Measurements from ENCODE around the gene RAP2A. TPM values are rescaled to one million over a fixed set of nuclear protein-coding genes. Genes with fewer than 3 reads are reported as not detected.

The RAP2A gene
- total RNA-seq: 10 to 100 TPM in 3 of 4 donors, 1 to 10 TPM in 1; 7.9 to 76.9 (median 24.2) TPM

GRCh38 chr13:97433727-97434396, at the start of gene RAP2A:
RAP2A (plus strand) TSS chr13:97434169; CDS start chr13:97434471, 302 bp downstream.
- TF ChIP-seq POLR2A (IDR thresholded peaks at IDR 0.05): peak; percentile 77 to 87
- TF ChIP-seq, protein P1, sequence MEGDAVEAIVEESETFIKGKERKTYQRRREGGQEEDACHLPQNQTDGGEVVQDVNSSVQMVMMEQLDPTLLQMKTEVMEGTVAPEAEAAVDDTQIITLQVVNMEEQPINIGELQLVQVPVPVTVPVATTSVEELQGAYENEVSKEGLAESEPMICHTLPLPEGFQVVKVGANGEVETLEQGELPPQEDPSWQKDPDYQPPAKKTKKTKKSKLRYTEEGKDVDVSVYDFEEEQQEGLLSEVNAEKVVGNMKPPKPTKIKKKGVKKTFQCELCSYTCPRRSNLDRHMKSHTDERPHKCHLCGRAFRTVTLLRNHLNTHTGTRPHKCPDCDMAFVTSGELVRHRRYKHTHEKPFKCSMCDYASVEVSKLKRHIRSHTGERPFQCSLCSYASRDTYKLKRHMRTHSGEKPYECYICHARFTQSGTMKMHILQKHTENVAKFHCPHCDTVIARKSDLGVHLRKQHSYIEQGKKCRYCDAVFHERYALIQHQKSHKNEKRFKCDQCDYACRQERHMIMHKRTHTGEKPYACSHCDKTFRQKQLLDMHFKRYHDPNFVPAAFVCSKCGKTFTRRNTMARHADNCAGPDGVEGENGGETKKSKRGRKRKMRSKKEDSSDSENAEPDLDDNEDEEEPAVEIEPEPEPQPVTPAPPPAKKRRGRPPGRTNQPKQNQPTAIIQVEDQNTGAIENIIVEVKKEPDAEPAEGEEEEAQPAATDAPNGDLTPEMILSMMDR (IDR thresholded peaks at IDR 0.05): no peak
- Histone ChIP-seq H3K36me3 (no peaks in the 10 kb centered on the region), H3K27me3 (no peaks in the 10 kb centered on the region), H3K4me1 (no peaks in the 10 kb centered on the region), H3K4me3 (peak within 1 kb of the TSS; percentile 99 to 100), H3K27ac (peak within 1 kb of the TSS; percentile 100), H3K9me3 (no peaks in the 10 kb centered on the region)
- peak; percentile 90 for DNase-seq
- intact Hi-C loops (cut with DNase I; ENCODE audit: low total_unique reads): no loop called here

GRCh38 chr13:97384371-97384770, 49.6 kb upstream of the RAP2A start:
- intact Hi-C loops (cut with DNase I; ENCODE audit: low total_unique reads): no loop called here
- no peak overlapping the region for H3K27ac ChIP-seq
- no peaks in the 10 kb centered on the region for H3K9me3 ChIP-seq
- no peaks in the 10 kb centered on the region for H3K4me1 ChIP-seq
- no peak for DNase-seq
- TF ChIP-seq, protein P1 (IDR thresholded peaks at IDR 0.05): no peak
- TF ChIP-seq POLR2A (IDR thresholded peaks at IDR 0.05): no peak
- no peak overlapping the region for H3K4me3 ChIP-seq
- H3K27me3 ChIP-seq: no peaks in the 10 kb centered on the region
- no peaks in the 10 kb centered on the region for H3K36me3 ChIP-seq

GRCh38 chr13:97385146-97385545, 48.8 kb upstream of the RAP2A start:
- DNase-seq: no peak

GRCh38 chr13:97385854-97386253, 48.1 kb upstream of the RAP2A start:
- Histone ChIP-seq H3K9me3 (no peaks in the 10 kb centered on the region), H3K36me3 (no peaks in the 10 kb centered on the region), H3K27ac (no peak overlapping the region), H3K4me1 (no peaks in the 10 kb centered on the region), H3K27me3 (no peaks in the 10 kb centered on the region), H3K4me3 (no peak overlapping the region)
- intact Hi-C loops (cut with DNase I; ENCODE audit: low total_unique reads): no loop called here
- DNase-seq: no peak
- no peak for TF ChIP-seq POLR2A (IDR thresholded peaks at IDR 0.05)
- TF ChIP-seq, protein P1 (IDR thresholded peaks at IDR 0.05): no peak

More at GRCh38 chr13:97385146-97385545, 48.8 kb upstream of the RAP2A start:
- H3K27me3 ChIP-seq: no peaks in the 10 kb centered on the region
- no peaks in the 10 kb centered on the region for H3K4me1 ChIP-seq
- intact Hi-C loops (cut with DNase I; ENCODE audit: low total_unique reads): no loop called here
- H3K4me3 ChIP-seq: no peak overlapping the region
- no peaks in the 10 kb centered on the region for H3K9me3 ChIP-seq
- no peak overlapping the region for H3K27ac ChIP-seq
- TF ChIP-seq, protein P1 (IDR thresholded peaks at IDR 0.05): no peak
- no peak for TF ChIP-seq POLR2A (IDR thresholded peaks at IDR 0.05)
- H3K36me3 ChIP-seq: no peaks in the 10 kb centered on the region

GRCh38 chr13:97386801-97387484, 47.0 kb upstream of the RAP2A start:
- no peak for TF ChIP-seq POLR2A (IDR thresholded peaks at IDR 0.05)
- TF ChIP-seq, protein P1 (IDR thresholded peaks at IDR 0.05): no peak
- no peak overlapping the region for H3K27ac ChIP-seq
- H3K4me3 ChIP-seq: no peak overlapping the region
- no peaks in the 10 kb centered on the region for H3K36me3 ChIP-seq
- intact Hi-C loops (cut with DNase I; ENCODE audit: low total_unique reads): no loop called here
- no peaks in the 10 kb centered on the region for H3K4me1 ChIP-seq
- DNase-seq: no peak
- no peaks in the 10 kb centered on the region for H3K9me3 ChIP-seq
- H3K27me3 ChIP-seq: no peaks in the 10 kb centered on the region

All from uterus (tissue), 4 donors.